Measurements from ENCODE around the gene FGR.

GRCh38 chr1:27599605-27600497 is 35.1 kb downstream of the FGR start:
- TF ChIP-seq CTCF (IDR thresholded peaks at IDR 0.05) (no peak), EZH2 (IDR thresholded peaks at IDR 0.05; ENCODE audit: borderline replicate concordance, insufficient read depth, low read depth, low read length, poor library complexity, severe bottlenecking) (no peak)
